ENCODE measurements around the gene COX10. TPM values are rescaled to one million over a fixed set of nuclear protein-coding genes. Genes with fewer than 3 reads are reported as not detected.
"Not testable (repeated sequence)": the region's sequence is repeated elsewhere in the genome, so short reads cannot be mapped to it uniquely, and the experiment has no call there.

Gene COX10
- total RNA-seq = 15.6 and 17.1 TPM in 2 replicates

- no peak for DNase-seq (ENCODE audit: extremely low read depth, low read depth, low spot score)
Observed at GRCh38 chr17:14069251-14070021, at the start of gene COX10. TSS of gene COX10 (plus strand) at chr17:14069504. CDS start at chr17:14069606, 102 bp downstream.

GRCh38 chr17:14021651-14022294 lies 47.5 kb upstream of the COX10 start:
- not testable (repeated sequence) for DNase-seq (ENCODE audit: extremely low read depth, low read depth, low spot score)

- DNase-seq (ENCODE audit: extremely low read depth, low read depth, low spot score) = not testable (repeated sequence)
Observed at GRCh38 chr17:14029755-14030154, 39.5 kb upstream of the COX10 start.

GRCh38 chr17:14032234-14032633 lies 37.1 kb upstream of the COX10 start:
- no peak for DNase-seq (ENCODE audit: extremely low read depth, low read depth, low spot score)

- no peak for DNase-seq (ENCODE audit: extremely low read depth, low read depth, low spot score)
Observed at GRCh38 chr17:14033166-14033565, 36.1 kb upstream of the COX10 start.

GRCh38 chr17:14037453-14037852 lies 31.9 kb upstream of the COX10 start:
- DNase-seq (ENCODE audit: extremely low read depth, low read depth, low spot score) = no peak

GRCh38 chr17:14038206-14038605 lies 31.1 kb upstream of the COX10 start:
- DNase-seq (ENCODE audit: extremely low read depth, low read depth, low spot score) = no peak

- DNase-seq (ENCODE audit: extremely low read depth, low read depth, low spot score) = no peak
Observed at GRCh38 chr17:14042411-14042810, 26.9 kb upstream of the COX10 start.

- DNase-seq (ENCODE audit: extremely low read depth, low read depth, low spot score) = no peak
Observed at GRCh38 chr17:14044702-14045101, 24.6 kb upstream of the COX10 start.

GRCh38 chr17:14046978-14047377 lies 22.3 kb upstream of the COX10 start:
- DNase-seq (ENCODE audit: extremely low read depth, low read depth, low spot score) = no peak

GRCh38 chr17:14047591-14047990 lies 21.7 kb upstream of the COX10 start:
- DNase-seq (ENCODE audit: extremely low read depth, low read depth, low spot score) = no peak

- DNase-seq (ENCODE audit: extremely low read depth, low read depth, low spot score) = no peak
Observed at GRCh38 chr17:14048169-14048568, 21.1 kb upstream of the COX10 start.

- DNase-seq (ENCODE audit: extremely low read depth, low read depth, low spot score) = no peak
Observed at GRCh38 chr17:14050616-14051015, 18.7 kb upstream of the COX10 start.

GRCh38 chr17:14051692-14052091 lies 17.6 kb upstream of the COX10 start:
- DNase-seq (ENCODE audit: extremely low read depth, low read depth, low spot score) = no peak

GRCh38 chr17:14052886-14053615 lies 16.3 kb upstream of the COX10 start:
- no peak for DNase-seq (ENCODE audit: extremely low read depth, low read depth, low spot score)

GRCh38 chr17:14057591-14057990 lies 11.7 kb upstream of the COX10 start:
- DNase-seq (ENCODE audit: extremely low read depth, low read depth, low spot score) = no peak

- no peak for DNase-seq (ENCODE audit: extremely low read depth, low read depth, low spot score)
Observed at GRCh38 chr17:14058051-14058450, 11.3 kb upstream of the COX10 start.

- no peak for DNase-seq (ENCODE audit: extremely low read depth, low read depth, low spot score)
Observed at GRCh38 chr17:14060706-14061105, 8.6 kb upstream of the COX10 start.

- peak; percentile 55 for DNase-seq (ENCODE audit: extremely low read depth, low read depth, low spot score)
Observed at GRCh38 chr17:14061666-14062560, 7.4 kb upstream of the COX10 start.

- DNase-seq (ENCODE audit: extremely low read depth, low read depth, low spot score) = no peak
Observed at GRCh38 chr17:14067347-14067746, 2.0 kb upstream of the COX10 start.

Measured in glomerular endothelial cell (primary cell).